HG03175 (cell line): ENCODE data around the gene POGK.
"Not testable (repeated sequence)": the region's sequence is repeated elsewhere in the genome, so short reads cannot be mapped to it uniquely, and the experiment has no call there.

Source experiments
- ATAC-seq: cut with Tn5 transposase; IDR thresholded peaks from one replicate; pipeline ENCODE4 v1.9.1; 2021; ENCODE audit warnings: mild to moderate bottlenecking, moderate library complexity; ENCODE audit not compliant: unreplicated experiment

The POGK gene

DNA sequence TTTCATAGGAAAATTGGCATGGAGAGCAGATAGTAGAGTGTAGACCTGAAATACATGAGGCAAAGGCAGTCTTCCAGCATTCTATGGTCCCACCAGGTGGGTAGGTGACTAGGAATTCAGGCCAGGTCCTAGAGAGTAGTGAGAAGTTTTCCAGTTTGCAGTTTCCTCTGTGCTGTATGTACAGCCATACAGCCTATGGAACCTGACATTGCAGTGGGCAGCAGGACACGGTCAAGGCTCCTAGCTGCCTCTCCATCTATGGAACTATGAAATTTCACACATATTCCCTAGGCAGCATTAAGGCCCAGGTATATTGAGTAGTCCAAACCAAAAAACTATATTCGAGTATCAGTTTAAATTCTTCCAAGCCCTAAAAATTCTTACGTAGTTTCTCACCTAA lies 16.3 kb downstream of the POGK start:
- no peak for ATAC-seq

DNA sequence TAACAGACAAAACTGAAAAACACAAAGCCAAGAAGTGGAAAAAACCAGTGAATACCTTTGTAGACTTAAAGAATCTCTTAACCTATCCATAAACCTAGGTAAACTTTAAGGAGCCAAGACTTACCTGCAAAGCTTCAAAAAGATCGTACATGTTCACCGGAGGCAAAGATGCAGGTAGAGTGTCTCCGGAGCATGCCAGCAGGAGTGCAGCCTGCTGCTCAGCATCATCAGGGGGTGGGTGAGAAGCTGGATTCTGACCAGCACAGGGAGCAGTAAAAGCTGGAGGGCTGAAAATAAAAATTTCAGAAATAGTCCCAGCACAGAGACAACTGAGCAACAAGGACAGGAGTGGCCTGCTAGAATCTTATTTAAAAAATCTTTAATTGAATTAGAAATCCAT lies 18.7 kb downstream of the POGK start:
- no peak for ATAC-seq

DNA sequence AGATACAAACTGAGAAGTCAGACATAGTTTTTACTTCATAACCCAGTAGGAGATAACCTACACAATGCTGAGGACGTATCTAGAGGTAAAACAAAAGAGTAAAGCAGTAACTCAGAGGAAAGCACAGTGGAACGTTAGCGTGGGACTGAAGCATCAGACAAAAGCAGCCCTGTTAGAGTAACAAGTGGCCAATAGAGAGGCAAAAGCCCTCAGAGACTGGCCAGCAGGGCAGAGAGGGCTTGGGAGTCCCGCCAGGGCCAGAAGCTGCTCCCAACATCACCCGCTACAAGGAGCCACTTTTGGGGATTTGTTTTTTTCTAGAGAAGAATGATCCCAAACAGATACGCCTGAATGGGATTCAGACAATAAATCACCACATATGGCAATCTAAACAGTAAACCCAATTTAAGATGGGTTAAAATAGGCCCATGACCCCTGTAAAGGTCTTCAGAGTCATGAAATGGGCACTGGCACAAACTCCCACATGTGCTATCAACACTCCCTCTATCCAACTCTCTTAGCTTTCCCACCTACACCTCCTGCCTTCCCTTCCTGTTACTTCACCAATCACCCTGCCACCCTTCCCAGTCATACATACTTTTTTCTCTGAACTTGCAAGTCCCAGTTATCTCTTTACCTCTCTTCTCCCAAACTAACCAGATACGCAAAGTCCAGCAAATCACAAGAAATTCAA lies 19.6 kb downstream of the POGK start:
- ATAC-seq, result no peak

DNA sequence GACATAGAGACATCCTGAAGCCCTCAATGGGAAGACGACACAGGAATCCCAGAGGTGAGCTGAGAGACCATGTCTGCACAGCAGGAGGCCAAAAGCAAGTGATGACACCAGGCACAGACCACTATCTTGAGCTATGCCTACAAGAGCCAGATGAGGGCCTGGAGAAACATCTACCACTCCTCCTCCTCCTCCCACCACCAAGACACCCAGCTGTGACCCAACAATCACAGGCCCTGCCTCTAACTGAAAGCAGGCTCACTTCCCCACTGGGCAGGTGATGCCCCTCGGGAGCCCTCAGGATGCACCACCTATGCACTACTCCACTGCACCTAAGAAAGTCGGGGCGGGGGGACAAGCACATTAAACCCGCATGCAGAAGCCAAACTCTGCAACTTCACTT lies 20.3 kb downstream of the POGK start:
- no peak for ATAC-seq

- no peak for ATAC-seq
Observed at GRCh38 chr1:166865926-166866325, 26.7 kb downstream of the POGK start.

GRCh38 chr1:166868639-166869038 lies 29.4 kb downstream of the POGK start:
- no peak for ATAC-seq

DNA sequence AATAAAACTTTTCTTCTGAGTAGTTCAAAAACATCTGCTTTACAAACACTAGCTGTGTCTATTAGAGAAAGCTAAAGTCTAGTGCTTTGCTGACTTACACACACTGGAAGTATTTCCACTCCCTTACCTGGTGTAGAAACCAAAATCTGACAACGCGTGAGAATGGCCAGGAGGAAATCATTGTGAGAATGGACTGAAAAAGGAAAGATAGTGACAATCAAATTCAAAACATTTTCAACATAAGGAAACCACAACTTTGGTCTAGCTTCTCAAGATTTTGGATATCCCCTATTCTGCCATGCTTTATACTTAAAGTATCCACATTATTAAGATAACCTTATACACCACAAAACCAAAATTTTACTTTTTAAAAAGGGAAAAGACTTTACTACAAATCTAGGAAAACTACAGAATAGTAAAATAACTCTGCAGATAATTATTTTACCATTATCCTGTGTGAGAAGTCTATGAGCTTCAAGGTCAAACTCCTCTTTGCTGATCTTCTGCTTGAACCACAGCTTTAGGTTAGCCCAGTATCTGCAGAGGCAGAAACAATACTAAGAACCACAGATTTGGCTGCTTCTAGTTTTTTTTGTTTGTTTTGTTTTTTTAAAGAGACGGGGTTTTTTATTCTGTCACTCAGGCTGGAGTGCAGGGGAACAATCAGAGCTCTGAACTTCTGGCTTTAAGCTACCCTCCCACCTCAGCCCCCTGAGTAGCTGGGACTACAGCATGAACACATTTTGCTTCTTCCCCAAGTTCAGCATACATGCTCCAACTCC lies 30.2 kb downstream of the POGK start:
- no peak for ATAC-seq

DNA sequence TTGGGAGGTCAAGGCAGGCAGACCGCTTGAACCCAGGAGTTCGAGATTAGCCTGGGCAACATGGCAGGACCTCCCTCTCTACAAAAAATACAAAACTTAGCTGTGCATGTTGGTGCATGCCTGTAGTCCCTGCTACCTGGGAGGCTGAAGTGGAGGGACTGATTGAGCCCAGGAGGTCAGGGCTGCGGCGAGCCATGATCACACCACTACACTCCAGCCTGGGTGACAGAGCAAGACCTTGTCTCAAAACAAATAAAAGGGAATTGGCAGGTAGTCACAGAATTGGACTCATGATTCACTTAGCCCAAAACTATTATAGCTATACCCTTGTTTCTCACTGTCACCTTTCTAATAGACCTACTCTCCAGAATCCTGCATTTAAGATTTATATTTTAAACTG lies 31.3 kb downstream of the POGK start:
- no peak for ATAC-seq

DNA sequence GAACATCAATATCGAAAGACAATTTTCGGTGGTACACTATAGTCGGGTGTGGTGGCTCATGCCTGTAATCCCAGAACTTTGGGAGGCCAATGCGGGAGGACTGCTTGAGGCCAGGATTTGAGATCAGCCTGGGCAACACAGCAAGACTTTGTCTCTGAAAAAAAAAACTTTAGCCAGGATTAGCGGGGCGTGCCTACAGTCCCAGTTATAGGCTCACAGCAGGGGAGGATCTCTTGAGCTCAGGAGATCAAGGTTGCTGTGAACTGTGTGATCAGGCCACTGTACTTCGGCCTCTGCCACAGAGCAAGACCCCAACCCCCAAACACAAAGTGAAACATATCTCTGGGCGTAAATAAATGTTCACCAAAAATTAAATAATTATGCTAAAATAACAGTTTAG lies 35.2 kb downstream of the POGK start:
- ATAC-seq, result no peak

DNA sequence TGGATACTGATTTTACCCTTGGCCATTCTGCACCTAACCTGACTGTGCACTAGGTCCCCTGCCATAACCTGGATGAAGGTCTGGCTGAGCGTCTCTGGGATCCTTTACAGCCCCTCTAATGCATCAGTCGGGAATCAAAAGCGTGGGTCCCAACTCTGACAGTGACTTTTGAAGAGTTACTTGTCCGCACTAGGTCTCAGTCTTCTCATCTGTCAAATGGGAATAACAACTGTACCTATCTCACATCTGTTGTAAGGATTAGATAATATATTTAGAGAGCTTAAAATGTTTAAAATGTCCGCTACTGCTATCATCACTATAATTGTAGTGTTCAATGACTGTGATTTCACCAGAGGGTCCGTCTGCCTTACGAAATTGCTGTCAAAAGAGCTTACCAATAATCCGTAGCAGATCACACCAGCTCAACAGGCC lies 36.0 kb downstream of the POGK start:
- ATAC-seq, result no peak

- peak; percentile 97 for ATAC-seq
Observed at GRCh38 chr1:166875734-166876539, 36.7 kb downstream of the POGK start, which contains the start of gene TADA1. Gene TADA1, minus strand, starts transcription at chr1:166876264. Its CDS starts 31 bp downstream, at chr1:166876233.

GRCh38 chr1:166876540-166876838 lies 37.2 kb downstream of the POGK start:
- ATAC-seq, result no peak

DNA sequence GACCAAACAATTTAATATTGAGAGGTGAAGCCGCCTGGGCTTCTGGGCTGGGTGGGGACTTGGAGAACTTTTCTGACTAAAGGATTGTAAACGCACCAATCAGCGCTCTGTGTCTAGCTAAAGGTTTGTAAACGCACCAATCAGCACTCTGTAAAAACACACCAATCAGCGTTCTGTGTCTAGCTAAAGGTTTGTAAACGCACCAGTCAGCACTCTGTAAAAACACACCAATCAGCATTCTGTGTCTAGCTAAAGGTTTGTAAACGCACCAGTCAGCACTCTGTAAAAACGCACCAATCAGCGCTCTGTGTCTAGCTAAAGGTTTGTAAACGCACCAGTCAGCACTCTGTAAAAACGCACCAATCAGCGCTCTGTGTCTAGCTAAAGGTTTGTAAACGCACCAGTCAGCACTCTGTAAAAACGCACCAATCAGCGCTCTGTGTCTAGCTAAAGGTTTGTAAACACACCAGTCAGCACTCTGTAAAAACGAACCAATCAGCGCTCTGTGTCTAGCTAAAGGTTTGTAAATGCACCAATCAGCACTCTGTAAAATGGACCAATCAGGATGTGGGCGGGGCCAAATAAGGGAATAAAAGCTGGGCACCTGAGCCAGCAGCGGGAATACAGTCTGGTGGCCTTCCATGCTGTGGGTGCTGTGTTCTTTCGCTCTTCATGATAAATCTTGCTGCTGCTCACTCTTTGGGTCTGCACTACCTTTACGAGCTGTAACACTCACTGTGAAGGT lies 39.1 kb downstream of the POGK start:
- not testable (repeated sequence) for ATAC-seq

DNA sequence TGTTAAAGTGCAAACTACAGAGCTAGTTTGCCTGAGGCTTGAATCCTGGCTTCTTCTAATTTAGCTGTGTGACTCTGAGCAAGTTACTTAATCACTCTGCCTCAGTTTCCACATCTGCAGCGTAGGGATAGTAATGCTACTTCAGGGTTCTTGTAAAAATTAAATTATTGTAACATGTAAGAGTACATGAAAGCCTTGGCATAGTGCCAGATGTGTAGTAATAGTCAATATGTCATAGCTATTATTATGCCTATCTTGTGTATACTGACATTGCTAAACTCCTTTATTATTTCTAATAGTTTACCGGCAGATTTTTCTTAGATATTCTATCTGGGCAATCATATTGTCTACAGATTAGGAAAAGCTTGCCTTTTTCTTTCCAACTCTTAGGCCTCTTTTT lies 43.6 kb downstream of the POGK start:
- ATAC-seq, result no peak

- peak; percentile 60 for ATAC-seq
Observed at GRCh38 chr1:166884040-166884642, 44.9 kb downstream of the POGK start.

GRCh38 chr1:166884971-166885370 lies 45.7 kb downstream of the POGK start:
- peak; percentile 47 for ATAC-seq

DNA sequence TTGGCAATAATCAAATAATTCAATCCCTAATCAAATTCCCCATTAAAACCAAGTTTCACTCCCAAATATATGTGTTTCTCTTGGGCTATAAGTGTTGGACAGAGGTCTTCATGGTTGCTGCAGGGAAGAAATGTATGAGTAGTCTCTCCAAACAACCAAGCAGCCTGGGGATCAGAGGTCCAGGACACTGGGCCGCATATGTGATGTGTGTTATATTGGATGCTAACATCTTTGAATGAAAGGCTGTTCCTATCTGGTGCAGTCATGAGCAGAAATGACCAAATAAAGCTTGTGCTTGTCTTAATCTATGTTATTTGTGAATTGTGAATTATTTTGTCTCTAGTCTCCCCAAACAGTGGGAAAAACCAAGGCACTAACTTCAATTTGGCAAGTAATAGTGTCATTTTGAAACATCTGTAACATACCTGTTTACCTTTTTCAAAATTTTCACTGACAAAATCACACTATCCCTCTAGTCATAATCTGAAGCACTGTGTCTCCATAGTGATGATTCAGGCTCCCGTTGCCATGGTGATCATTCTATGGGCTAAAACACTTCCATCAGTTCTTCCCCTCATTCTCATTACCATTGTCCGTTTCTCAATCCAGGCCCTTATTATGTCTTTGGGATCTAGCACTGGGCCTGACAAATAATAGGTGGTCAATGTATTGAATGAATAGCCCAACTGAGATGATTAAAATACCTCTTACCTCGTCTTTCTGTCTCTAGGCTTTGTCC lies 49.3 kb downstream of the POGK start:
- no peak for ATAC-seq

GRCh38 chr1:166889776-166890175 lies 50.5 kb downstream of the POGK start:
- ATAC-seq, result no peak

DNA sequence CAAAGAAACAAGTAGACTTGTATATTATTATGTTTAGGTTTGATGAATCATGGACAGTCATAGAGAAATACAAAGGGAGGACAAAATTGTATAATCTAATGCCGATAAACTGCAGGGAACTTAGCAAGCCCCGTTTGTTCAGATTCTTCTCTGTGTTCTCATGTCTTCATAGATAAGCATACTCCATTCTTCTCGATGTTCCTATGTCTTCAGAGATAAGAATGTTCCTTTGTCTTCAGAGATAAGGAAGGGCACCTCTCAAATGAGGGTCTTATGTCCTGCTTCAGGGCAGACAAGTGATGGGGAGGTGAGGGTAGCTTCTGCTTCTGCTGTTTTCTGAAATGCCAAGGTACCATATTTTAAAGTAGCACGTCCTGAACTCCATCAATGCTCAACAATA lies 56.5 kb downstream of the POGK start:
- ATAC-seq, result no peak

- no peak for ATAC-seq
Observed at GRCh38 chr1:166899769-166900168, 60.5 kb downstream of the POGK start.
